VCaP (cell line): ENCODE results near the gene FTO.

ENCODE experiments used
- H3K27ac ChIP-seq: fragments of 450-650 bp; 2 replicates; pipeline ENCODE4 v1.5.1; 2017
- CTCF ChIP-seq: fragments of 450-650 bp; conservative IDR thresholded peaks from 2 replicates; pipeline ENCODE4 v1.5.1; 2017; ENCODE audit warnings: mild to moderate bottlenecking, moderate library complexity

The FTO gene

GRCh38 chr16:53773881-53774280 is 69.9 kb downstream of the FTO start:
- peak overlapping the region; percentile 70 for H3K27ac ChIP-seq
- no peak for TF ChIP-seq CTCF

- TF ChIP-seq CTCF, result no peak
- H3K27ac ChIP-seq, result peak overlapping the region; percentile 70
Observed at GRCh38 chr16:53775106-53775820, 71.3 kb downstream of the FTO start.

GRCh38 chr16:53775821-53776431 is 72.0 kb downstream of the FTO start:
- H3K27ac ChIP-seq, result peak overlapping the region; percentile 70
- TF ChIP-seq CTCF, result no peak

DNA sequence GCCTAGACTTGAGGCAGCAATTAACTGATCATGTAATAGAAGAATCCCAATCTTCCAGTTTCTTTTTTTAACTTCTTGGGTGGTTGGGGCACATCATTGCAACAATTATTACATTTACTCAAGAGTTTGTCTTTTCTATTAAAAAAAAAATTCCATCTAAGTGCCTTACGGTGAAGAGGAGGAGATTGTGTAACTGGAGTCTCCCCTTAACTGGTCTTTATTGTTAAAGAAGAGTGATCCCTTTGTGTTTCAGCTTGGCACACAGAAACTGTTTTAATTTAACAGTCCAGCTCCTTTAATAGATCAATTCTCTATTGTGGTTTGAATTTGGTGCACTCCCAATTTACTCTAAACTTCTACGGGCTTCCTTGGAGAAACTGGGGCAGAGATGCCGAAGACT is 75.2 kb downstream of the FTO start:
- no peak for TF ChIP-seq CTCF
- H3K27ac ChIP-seq, result peak overlapping the region; percentile 54; the same call in 1 of the 2 replicates

GRCh38 chr16:53780051-53780450 is 76.1 kb downstream of the FTO start:
- H3K27ac ChIP-seq, result peak overlapping the region; percentile 54; the same call in 1 of the 2 replicates

DNA sequence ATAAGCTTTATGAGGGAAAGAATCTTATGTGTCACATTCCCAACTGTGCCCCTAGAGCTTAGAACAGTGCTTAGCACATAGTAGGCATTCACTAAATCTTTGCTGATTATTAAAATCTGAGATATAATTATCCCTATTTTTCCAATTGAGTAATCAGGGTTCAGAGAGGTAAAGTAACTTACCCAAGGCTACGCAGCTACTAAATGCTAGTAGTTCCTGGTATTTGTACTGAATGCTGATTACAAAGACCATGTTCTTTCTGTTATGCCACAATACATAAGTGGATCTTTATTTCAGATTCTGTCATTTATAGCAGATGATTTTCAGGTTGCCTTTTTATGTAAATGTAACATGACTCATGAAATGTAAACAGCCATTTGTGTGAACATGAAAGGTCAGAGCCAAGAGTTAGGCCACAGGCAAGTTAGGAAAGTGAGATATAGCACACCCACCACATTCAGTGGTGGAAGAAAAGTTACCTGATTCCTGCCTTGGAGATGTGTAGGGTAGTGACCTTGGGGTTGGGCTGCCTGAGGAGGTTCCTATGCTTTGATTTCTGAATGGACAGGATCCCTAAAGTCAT is 77.2 kb downstream of the FTO start:
- no peak for TF ChIP-seq CTCF
- H3K27ac ChIP-seq, result no peak overlapping the region

More at GRCh38 chr16:53780051-53780450, 76.1 kb downstream of the FTO start:
- no peak for TF ChIP-seq CTCF

- no peak for TF ChIP-seq CTCF
- H3K27ac ChIP-seq, result no peak overlapping the region
Observed at GRCh38 chr16:53782148-53782547, 78.2 kb downstream of the FTO start.
